IMR-90 (cell line): ENCODE data around the gene ATG101. TPM values are rescaled to one million over a fixed set of nuclear protein-coding genes. Genes with fewer than 3 reads are reported as not detected.

Source experiments
- ATAC-seq: fragments of 200-7000 bp; cut with Tn5 transposase; 2 replicates; pipeline ENCODE4 v1.9.1; 2020; ENCODE audit warnings: low read depth, mild to moderate bottlenecking, moderate library complexity
- BruUV-seq: library from RNA; stranded (reverse); fragments of 400-500 nt; replicated peaks from 2 replicates; lab custom pipeline; 2021; lab: Mats Ljungman, UMichigan
- CTCF ChIA-PET: fragments of 300-600 bp; formaldehyde crosslinking; extraction: SDS; loops from one replicate; lab custom pipeline; 2021; ENCODE audit warnings: antibody characterized with exemption; lab: Yijun Ruan, JAX
- POLR2A ChIA-PET: fragments of 300-600 bp; sonication (Branson Sonifier 250); formaldehyde crosslinking; loops from one replicate; lab custom pipeline; 2022; ENCODE audit warnings: antibody characterized with exemption; ENCODE audit not compliant: unreplicated experiment; lab: Charles Lee
- DNase-seq: peaks from one replicate; pipeline ENCODE4 v3.0.0; 2013
- H2AFZ ChIP-seq: replicated peaks from 2 replicates; pipeline ENCODE3; 2013; ENCODE audit warnings: low read length, mild to moderate bottlenecking; ENCODE audit not compliant: poor library complexity
- H2AK5ac ChIP-seq: 2 replicates; pipeline ENCODE4 v1.6.1; 2013; ENCODE audit warnings: low read depth, low read length, inconsistent platforms
- H2AK9ac ChIP-seq: replicated peaks from 2 replicates; pipeline ENCODE3; 2013; ENCODE audit warnings: mild to moderate bottlenecking, low read depth, low read length, moderate library complexity; ENCODE audit not compliant: poor library complexity
- H2BK120ac ChIP-seq: 2 replicates; pipeline ENCODE4 v1.6.1; 2013; ENCODE audit warnings: low read depth, low read length, inconsistent platforms
- H2BK15ac ChIP-seq: 3 replicates; pipeline ENCODE4 v1.6.1; 2013; ENCODE audit warnings: low read depth, low read length, inconsistent platforms
- H2BK20ac ChIP-seq: 2 replicates; pipeline ENCODE4 v1.6.1; 2013; ENCODE audit warnings: low read depth, mild to moderate bottlenecking, inconsistent platforms, low read length, moderate library complexity
- H2BK5ac ChIP-seq: 2 replicates; pipeline ENCODE4 v1.6.1; 2013; ENCODE audit warnings: mild to moderate bottlenecking, low read depth, low read length, inconsistent platforms; ENCODE audit not compliant: poor library complexity, severe bottlenecking
- H3K14ac ChIP-seq: replicated peaks from 2 replicates; pipeline ENCODE4 v1.6.1; 2013; ENCODE audit warnings: low read depth, low read length, inconsistent platforms
- H3K18ac ChIP-seq: 2 replicates; pipeline ENCODE4 v1.6.1; 2013; ENCODE audit warnings: low read depth, low read length, control low read depth
- H3K23ac ChIP-seq: 2 replicates; pipeline ENCODE4 v1.6.1; 2013; ENCODE audit warnings: low read depth, low read length, inconsistent platforms
- H3K27ac ChIP-seq: 2 replicates; pipeline ENCODE4 v1.5.1; 2013; ENCODE audit warnings: mild to moderate bottlenecking, control low read depth, low read length; ENCODE audit not compliant: insufficient read depth
- H3K27me3 ChIP-seq: 2 replicates; pipeline ENCODE4 v1.6.1; 2013; ENCODE audit warnings: low read length; ENCODE audit not compliant: control insufficient read depth, insufficient read depth
- H3K36me3 ChIP-seq: 2 replicates; pipeline ENCODE4 v1.6.1; 2013; ENCODE audit warnings: low read length, mixed read lengths; ENCODE audit not compliant: control insufficient read depth, insufficient read depth
- H3K4ac ChIP-seq: 2 replicates; pipeline ENCODE4 v1.6.1; 2013; ENCODE audit warnings: low read depth, low read length, inconsistent platforms
- H3K4me1 ChIP-seq: 2 replicates; pipeline ENCODE4 v1.6.1; 2013; ENCODE audit warnings: low read length, mixed read lengths; ENCODE audit not compliant: control insufficient read depth, insufficient read depth
- H3K4me2 ChIP-seq: 2 replicates; pipeline ENCODE4 v1.6.1; 2013; ENCODE audit warnings: low read depth, mild to moderate bottlenecking, control low read depth, low read length, moderate library complexity
- H3K4me3 ChIP-seq: 2 replicates; pipeline ENCODE4 v1.5.1; 2013; ENCODE audit warnings: low read depth, mild to moderate bottlenecking, control low read depth, low read length, moderate library complexity; ENCODE audit not compliant: insufficient read depth
- H3K56ac ChIP-seq: 2 replicates; pipeline ENCODE4 v1.6.1; 2013; ENCODE audit warnings: low read length, inconsistent platforms; ENCODE audit not compliant: insufficient read depth; ENCODE audit errors: extremely low read depth
- H3K79me1 ChIP-seq, 2 experiments: 2 replicates each; pipeline ENCODE4 v1.6.1; 2013; ENCODE audit warnings: low read length in 2 of 2, inconsistent platforms in 1 of 2, low read depth in 1 of 2
- H3K9ac ChIP-seq: 2 replicates; pipeline ENCODE4 v1.6.1; 2013; ENCODE audit warnings: low read depth, low read length, control low read depth
- H3K9me1 ChIP-seq: 2 replicates; pipeline ENCODE4 v1.6.1; 2013; ENCODE audit warnings: low read length, inconsistent platforms; ENCODE audit not compliant: insufficient read depth
- H3K9me3 ChIP-seq: 2 replicates; pipeline ENCODE4 v1.6.1; 2013; ENCODE audit warnings: low read length; ENCODE audit not compliant: control insufficient read depth, insufficient read depth
- H4K20me1 ChIP-seq: 2 replicates; pipeline ENCODE4 v1.6.1; 2013; ENCODE audit warnings: low read length, inconsistent platforms; ENCODE audit not compliant: insufficient read depth
- H4K5ac ChIP-seq: 2 replicates; pipeline ENCODE4 v1.6.1; 2013; ENCODE audit warnings: mild to moderate bottlenecking, low read depth, low read length, control low read depth
- H4K8ac ChIP-seq, 2 experiments: 2 replicates each; pipeline ENCODE4 v1.6.1; 2013; ENCODE audit warnings: low read depth in 2 of 2, low read length in 2 of 2, control low read depth in 1 of 2, inconsistent platforms in 1 of 2
- H4K91ac ChIP-seq: 2 replicates; pipeline ENCODE4 v1.6.1; 2013; ENCODE audit warnings: low read depth, low read length, inconsistent platforms; ENCODE audit not compliant: insufficient read depth
- CEBPB ChIP-seq: IDR thresholded peaks from 2 replicates; pipeline ENCODE4 v1.6.1; 2012; ENCODE audit warnings: low read depth, low read length, improper control_type of control experiment
- MAZ ChIP-seq: IDR thresholded peaks from 2 replicates; pipeline ENCODE4 v1.6.1; 2012; ENCODE audit warnings: low read depth, mild to moderate bottlenecking, low read length, improper control_type of control experiment, moderate library complexity, borderline replicate concordance
- RCOR1 ChIP-seq: IDR thresholded peaks from 2 replicates; pipeline ENCODE4 v1.6.1; 2012; ENCODE audit warnings: mild to moderate bottlenecking, low read length, improper control_type of control experiment; ENCODE audit not compliant: insufficient replicate concordance
- RFX5 ChIP-seq: IDR thresholded peaks from 2 replicates; pipeline ENCODE4 v1.8.0; 2012; ENCODE audit warnings: low read depth, mild to moderate bottlenecking, low read length, moderate library complexity
- WGBS, 2 experiments: methylation state at CpG; one replicate each; pipeline versions ENCODE4 v1.1.5 to v1.1.7; 2013; ENCODE audit warnings: missing lambda C conversion rate in 2 of 2; ENCODE audit not compliant: insufficient read length in 1 of 2; ENCODE audit errors: extremely low coverage in 2 of 2; 5-methylcytosine and 5-hydroxymethylcytosine counted together
- dilution Hi-C: fragments of 300-500 bp; cut with HindIII; formaldehyde crosslinking; loops from one replicate; pipeline ENCODE4 v1.14.3; 2018; ENCODE audit warnings: low sequenced_read_pairs; ENCODE audit not compliant: unreplicated experiment
- in situ Hi-C: fragments of 300-500 bp; cut with MboI; formaldehyde crosslinking; loops from 3 replicates; pipeline ENCODE4 v1.14.3; 2019; ENCODE audit warnings: low sequenced_read_pairs, inconsistent platforms, mixed read lengths
- intact Hi-C: fragments of 100-400 bp; cut with micrococcal nuclease; formaldehyde crosslinking; loops from 2 replicates; pipeline ENCODE4 v1.10.0; 2022
- polyA plus RNA-seq, 3 experiments: library from polyadenylated mRNA; depleted of rRNA; stranded (reverse); fragments of >200 nt; gene quantifications; 2 replicates each; pipeline ENCODE4 v1.2.3, GENCODE V29; 2012; ENCODE audit warnings: low replicate concordance in 1 of 3
- total RNA-seq: library from RNA; depleted of rRNA; stranded (reverse); fragments of >200 nt; gene quantifications from 2 replicates; pipeline ENCODE4 v1.2.3, GENCODE V29; 2012
- TF ChIP-seq, protein P1 (sequence below): conservative IDR thresholded peaks from 2 replicates; pipeline ENCODE4 v1.5.1; 2012; ENCODE audit warnings: mild to moderate bottlenecking, low read depth, low read length, improper control_type of control experiment
- TF ChIP-seq, protein P2 (sequence below): fragments of 150-350 bp; IDR thresholded peaks from 2 replicates; pipeline ENCODE4 v1.6.1; 2016; ENCODE audit warnings: low read depth, mild to moderate bottlenecking, low read length, moderate library complexity, borderline replicate concordance

ATG101 gene
- total and polyA plus RNA-seq, 2 of the 4 experiments (the other 2 are of a cell fraction): 93.9 to 167 TPM

DNA sequence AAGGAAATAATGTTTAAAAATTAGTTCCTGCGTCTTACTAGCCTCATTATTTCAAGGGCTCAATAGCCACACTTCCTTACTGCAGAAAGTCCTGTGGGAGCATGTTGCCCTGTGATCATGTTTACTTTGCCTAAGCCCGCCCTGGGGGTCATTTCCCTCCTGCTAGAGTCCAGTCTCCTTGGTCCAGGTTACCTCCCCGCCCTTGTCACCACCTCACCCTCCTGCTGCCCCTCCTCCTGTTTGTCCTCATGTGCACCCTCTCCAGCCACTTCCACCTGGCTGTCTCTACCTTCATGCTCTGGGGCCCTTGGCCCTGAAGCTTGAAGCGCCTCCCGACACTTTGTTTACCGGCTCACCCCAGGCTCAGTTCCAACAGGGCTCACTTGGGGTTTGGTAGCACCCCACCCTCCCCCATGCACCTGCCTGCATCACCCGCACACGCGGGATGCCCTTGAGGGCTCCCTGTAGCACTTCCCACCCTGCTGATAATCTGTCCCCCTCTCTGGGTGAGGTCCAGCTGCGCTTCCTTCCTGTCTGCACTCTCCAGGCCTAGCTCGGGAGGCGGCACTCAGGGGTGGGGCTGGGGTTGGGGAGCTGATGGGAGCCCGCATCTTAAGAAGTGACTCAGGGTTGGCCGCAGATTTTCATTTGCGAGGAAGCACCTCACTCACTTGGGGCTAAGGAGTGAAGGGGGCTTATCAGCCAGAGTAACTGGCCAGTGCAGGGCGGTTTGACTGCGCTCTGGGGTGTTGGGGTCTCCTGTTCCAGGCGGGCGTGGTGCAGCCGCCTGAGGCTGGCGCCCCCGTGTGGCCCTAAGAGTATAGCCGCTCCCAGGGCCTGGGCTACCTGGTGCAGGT, 49.8 kb downstream of the ATG101 start:
- WGBS, 2 experiments: 30% methylated on average over 7 of the region's 23 CpGs; no CpG with 5 or more reads in 1 of the 2 experiments
- H2AFZ ChIP-seq: peak overlapping the region; percentile 2
- H3K4me2 ChIP-seq: no peak overlapping the region
- no peaks in the 10 kb centered on the region for H4K20me1 ChIP-seq
- no peak overlapping the region for H3K4ac ChIP-seq
- H3K9me3 ChIP-seq: no peaks in the 10 kb centered on the region
- peaks cover 3% of the 10 kb centered on the region for H3K27me3 ChIP-seq
- in situ Hi-C loops (loop anchor here (5.0 kb wide), 1 partner anchor 97 kb away; no protein-coding TSS in a partner anchor), intact Hi-C loops (no loop called here), dilution Hi-C loops (no loop called here)
- H2BK20ac ChIP-seq: no peak overlapping the region
- H3K27ac ChIP-seq: no peak overlapping the region
- no peak overlapping the region for H3K4me3 ChIP-seq
- H4K91ac ChIP-seq: no peak overlapping the region
- DNase-seq (no peak), ATAC-seq (no peak)
- H2AK9ac ChIP-seq: no peak overlapping the region
- BruUV-seq: no TSS peak
- H2BK120ac ChIP-seq: no peak overlapping the region
- no peaks in the 10 kb centered on the region for H3K4me1 ChIP-seq
- H4K5ac ChIP-seq: no peak overlapping the region
- H2BK15ac ChIP-seq: no peak overlapping the region
- H3K9ac ChIP-seq: no peak overlapping the region
- no peak overlapping the region for H3K14ac ChIP-seq
- H3K79me1 ChIP-seq: no peaks in the 10 kb centered on the region
- POLR2A ChIA-PET: no interaction called here
- H3K36me3 ChIP-seq: no peaks in the 10 kb centered on the region
- H3K56ac ChIP-seq: no peak overlapping the region
- H3K23ac ChIP-seq: no peak overlapping the region
- no peak for TF ChIP-seq RFX5
- no peak for TF ChIP-seq RCOR1
- TF ChIP-seq, protein P1, sequence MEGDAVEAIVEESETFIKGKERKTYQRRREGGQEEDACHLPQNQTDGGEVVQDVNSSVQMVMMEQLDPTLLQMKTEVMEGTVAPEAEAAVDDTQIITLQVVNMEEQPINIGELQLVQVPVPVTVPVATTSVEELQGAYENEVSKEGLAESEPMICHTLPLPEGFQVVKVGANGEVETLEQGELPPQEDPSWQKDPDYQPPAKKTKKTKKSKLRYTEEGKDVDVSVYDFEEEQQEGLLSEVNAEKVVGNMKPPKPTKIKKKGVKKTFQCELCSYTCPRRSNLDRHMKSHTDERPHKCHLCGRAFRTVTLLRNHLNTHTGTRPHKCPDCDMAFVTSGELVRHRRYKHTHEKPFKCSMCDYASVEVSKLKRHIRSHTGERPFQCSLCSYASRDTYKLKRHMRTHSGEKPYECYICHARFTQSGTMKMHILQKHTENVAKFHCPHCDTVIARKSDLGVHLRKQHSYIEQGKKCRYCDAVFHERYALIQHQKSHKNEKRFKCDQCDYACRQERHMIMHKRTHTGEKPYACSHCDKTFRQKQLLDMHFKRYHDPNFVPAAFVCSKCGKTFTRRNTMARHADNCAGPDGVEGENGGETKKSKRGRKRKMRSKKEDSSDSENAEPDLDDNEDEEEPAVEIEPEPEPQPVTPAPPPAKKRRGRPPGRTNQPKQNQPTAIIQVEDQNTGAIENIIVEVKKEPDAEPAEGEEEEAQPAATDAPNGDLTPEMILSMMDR: peak; percentile 32; the same call in 1 of the 2 replicates
- no peak for TF ChIP-seq MAZ
- TF ChIP-seq, protein P2, sequence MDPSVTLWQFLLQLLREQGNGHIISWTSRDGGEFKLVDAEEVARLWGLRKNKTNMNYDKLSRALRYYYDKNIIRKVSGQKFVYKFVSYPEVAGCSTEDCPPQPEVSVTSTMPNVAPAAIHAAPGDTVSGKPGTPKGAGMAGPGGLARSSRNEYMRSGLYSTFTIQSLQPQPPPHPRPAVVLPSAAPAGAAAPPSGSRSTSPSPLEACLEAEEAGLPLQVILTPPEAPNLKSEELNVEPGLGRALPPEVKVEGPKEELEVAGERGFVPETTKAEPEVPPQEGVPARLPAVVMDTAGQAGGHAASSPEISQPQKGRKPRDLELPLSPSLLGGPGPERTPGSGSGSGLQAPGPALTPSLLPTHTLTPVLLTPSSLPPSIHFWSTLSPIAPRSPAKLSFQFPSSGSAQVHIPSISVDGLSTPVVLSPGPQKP: no peak
- no peak for TF ChIP-seq CEBPB
- CTCF ChIA-PET: interaction anchor here (4.9 kb wide), 1 partner anchor 94 kb away, joined by 35 read pairs; no protein-coding TSS in a partner anchor
- H3K18ac ChIP-seq: no peak overlapping the region
- no peak overlapping the region for H2BK5ac ChIP-seq
- H4K8ac ChIP-seq: no peak overlapping the region
- H3K9me1 ChIP-seq: no peaks in the 10 kb centered on the region
- H2AK5ac ChIP-seq: no peak overlapping the region
